ENCODE data around the gene ATP6V0D1.
A peak's percentile ranks its signal among the peaks of the same experiment; 100 is the strongest.

ATP6V0D1 gene

GRCh38 chr16:67430504-67430976, 50.4 kb downstream of the ATP6V0D1 start:
- no peak for DNase-seq (ENCODE audit: low spot score)
- in situ Hi-C loops (cut with MboI; ENCODE audit: low pct_unique_long_range_greater_than_20kb, low sequenced_read_pairs, unreplicated experiment) = no loop called here
- no peak for TF ChIP-seq CTCF (IDR thresholded peaks at IDR 0.05; ENCODE audit: extremely low read depth, insufficient read depth, missing control alignments)

- DNase-seq (ENCODE audit: low spot score) = peak; percentile 40
- no peak for TF ChIP-seq CTCF (IDR thresholded peaks at IDR 0.05; ENCODE audit: extremely low read depth, insufficient read depth, missing control alignments)
- in situ Hi-C loops (cut with MboI; ENCODE audit: low pct_unique_long_range_greater_than_20kb, low sequenced_read_pairs, unreplicated experiment) = no loop called here
Observed at GRCh38 chr16:67429799-67430503, 51.0 kb downstream of the ATP6V0D1 start.

GRCh38 chr16:67429053-67429798, 51.7 kb downstream of the ATP6V0D1 start:
- no peak for TF ChIP-seq CTCF (IDR thresholded peaks at IDR 0.05; ENCODE audit: extremely low read depth, insufficient read depth, missing control alignments)
- in situ Hi-C loops (cut with MboI; ENCODE audit: low pct_unique_long_range_greater_than_20kb, low sequenced_read_pairs, unreplicated experiment) = no loop called here
- no peak for DNase-seq (ENCODE audit: low spot score)

- peak; percentile 85 for DNase-seq (ENCODE audit: low spot score)
- in situ Hi-C loops (cut with MboI; ENCODE audit: low pct_unique_long_range_greater_than_20kb, low sequenced_read_pairs, unreplicated experiment) = no loop called here
Observed at GRCh38 chr16:67428146-67428731, 52.7 kb downstream of the ATP6V0D1 start.

GRCh38 chr16:67426950-67427349, 54.0 kb downstream of the ATP6V0D1 start:
- no peak for TF ChIP-seq CTCF (IDR thresholded peaks at IDR 0.05; ENCODE audit: extremely low read depth, insufficient read depth, missing control alignments)
- in situ Hi-C loops (cut with MboI; ENCODE audit: low pct_unique_long_range_greater_than_20kb, low sequenced_read_pairs, unreplicated experiment) = no loop called here
- DNase-seq (ENCODE audit: low spot score) = no peak

More at GRCh38 chr16:67428146-67428731, 52.7 kb downstream of the ATP6V0D1 start:
- peak; percentile 87 for TF ChIP-seq CTCF (IDR thresholded peaks at IDR 0.05; ENCODE audit: extremely low read depth, insufficient read depth, missing control alignments)

GRCh38 chr16:67426022-67426421, 54.9 kb downstream of the ATP6V0D1 start:
- no peak for TF ChIP-seq CTCF (IDR thresholded peaks at IDR 0.05; ENCODE audit: extremely low read depth, insufficient read depth, missing control alignments)
- in situ Hi-C loops (cut with MboI; ENCODE audit: low pct_unique_long_range_greater_than_20kb, low sequenced_read_pairs, unreplicated experiment) = no loop called here

More at GRCh38 chr16:67426022-67426421, 54.9 kb downstream of the ATP6V0D1 start:
- DNase-seq (ENCODE audit: low spot score) = no peak

Measured in GM13977 (cell line).